ENCODE data around the gene RNF169.
"Not testable (repeated sequence)": the region's sequence is repeated elsewhere in the genome, so short reads cannot be mapped to it uniquely, and the experiment has no call there.

The RNF169 gene

DNA sequence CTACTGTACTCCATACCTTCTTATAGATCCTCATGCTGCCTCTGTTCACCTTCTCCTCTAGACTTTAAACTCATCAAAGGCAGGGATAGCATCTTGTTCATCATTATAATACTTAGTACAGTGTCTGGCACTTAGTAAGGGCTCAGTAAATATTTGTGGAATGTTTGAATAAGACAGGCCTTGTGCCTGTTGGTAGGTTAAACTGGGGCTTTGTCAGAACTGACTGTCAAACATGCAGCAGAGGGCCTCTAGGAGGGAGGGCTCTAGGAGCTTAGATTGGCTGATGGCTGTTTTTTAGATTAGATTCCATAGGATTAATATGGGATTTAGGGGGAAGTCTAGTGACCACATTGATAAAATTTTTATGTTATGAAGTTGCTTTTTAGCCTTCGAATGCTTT lies 70.8 kb downstream of the RNF169 start:
- Histone ChIP-seq H3K4me1 (ENCODE audit: control insufficient read depth in 2 of 2, insufficient read depth in 2 of 2, low read length in 2 of 2) (peaks cover 0 to 8% of the 10 kb centered on the region in 2 donors), H3K4me3 (ENCODE audit: low read length in 2 of 2) (no peak overlapping the region)

DNA sequence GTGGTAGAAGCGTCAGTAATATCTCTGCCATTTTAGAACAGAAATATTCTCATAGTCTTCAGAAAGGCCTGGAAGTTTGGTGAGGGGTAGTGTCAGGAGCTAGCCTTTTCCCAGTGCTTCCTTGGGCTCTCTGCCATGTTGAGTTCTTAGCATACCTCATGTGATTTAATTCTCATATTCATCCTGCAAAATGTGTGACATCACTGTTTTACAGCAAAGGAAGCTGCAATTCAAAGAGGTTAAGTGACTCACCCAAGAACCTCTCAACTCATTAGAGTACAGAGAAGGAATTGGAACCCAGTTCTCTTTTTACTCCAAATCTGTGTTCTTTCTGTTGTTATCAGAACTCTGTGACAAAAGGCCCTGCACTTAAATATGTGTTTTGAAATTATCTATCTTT lies 72.1 kb downstream of the RNF169 start:
- H3K9me3 ChIP-seq (ENCODE audit: control insufficient read depth in 2 of 2, low read length in 2 of 2): peaks cover 0 to 5% of the 10 kb centered on the region in 2 donors
- H3K4me1 ChIP-seq (ENCODE audit: control insufficient read depth in 2 of 2, insufficient read depth in 2 of 2, low read length in 2 of 2): peaks cover 0 to 8% of the 10 kb centered on the region in 2 donors
- H3K27me3 ChIP-seq (ENCODE audit: control insufficient read depth in 2 of 2, insufficient read depth in 2 of 2, low read length in 2 of 2): no peaks in the 10 kb centered on the region
- no peak overlapping the region for H3K4me3 ChIP-seq (ENCODE audit: low read length in 2 of 2)
- no peak overlapping the region for H3K27ac ChIP-seq (ENCODE audit: low read depth in 2 of 2, low read length in 2 of 2)
- no peak overlapping the region for H3K9ac ChIP-seq (ENCODE audit: low read depth in 1 of 2, low read length in 2 of 2)
- peaks cover 20 to 40% of the 10 kb centered on the region in 2 donors for H3K36me3 ChIP-seq (ENCODE audit: control insufficient read depth in 2 of 2, insufficient read depth in 2 of 2, low read length in 2 of 2)

More for the DNA sequence above, 70.8 kb downstream of the RNF169 start:
- H3K27me3 ChIP-seq (ENCODE audit: control insufficient read depth in 2 of 2, insufficient read depth in 2 of 2, low read length in 2 of 2): no peaks in the 10 kb centered on the region
- no peak overlapping the region for H3K9ac ChIP-seq (ENCODE audit: low read depth in 1 of 2, low read length in 2 of 2)
- H3K36me3 ChIP-seq (ENCODE audit: control insufficient read depth in 2 of 2, insufficient read depth in 2 of 2, low read length in 2 of 2): peaks cover 18 to 40% of the 10 kb centered on the region in 2 donors
- H3K9me3 ChIP-seq (ENCODE audit: control insufficient read depth in 2 of 2, low read length in 2 of 2): no peaks in the 10 kb centered on the region
- no peak overlapping the region for H3K27ac ChIP-seq (ENCODE audit: low read depth in 2 of 2, low read length in 2 of 2)

DNA sequence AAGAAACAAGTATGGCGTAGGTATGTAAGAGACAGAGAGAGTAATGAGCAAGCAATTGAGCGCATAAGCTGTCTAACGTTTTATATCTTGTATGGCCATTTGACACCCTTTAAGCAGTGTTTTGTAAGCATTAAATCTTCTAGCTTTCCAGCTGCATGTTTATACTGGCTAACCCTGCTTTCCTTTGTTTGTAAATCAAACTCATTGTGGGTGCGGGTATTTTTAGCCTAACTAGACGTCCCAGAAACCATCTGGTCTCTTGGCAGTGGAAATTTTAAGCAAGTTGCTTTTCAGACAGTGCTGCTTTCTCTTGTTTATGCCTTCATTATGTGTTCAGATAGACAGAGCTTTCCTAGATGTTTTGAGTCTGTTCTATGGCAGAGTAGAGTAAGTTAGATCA lies 73.5 kb downstream of the RNF169 start:
- Histone ChIP-seq H3K27ac (ENCODE audit: low read depth in 2 of 2, low read length in 2 of 2) (peak overlapping the region in 1 of 2 donors; percentile 35), H3K9ac (ENCODE audit: low read depth in 1 of 2, low read length in 2 of 2) (no peak overlapping the region), H3K9me3 (ENCODE audit: control insufficient read depth in 2 of 2, low read length in 2 of 2) (peaks cover 5 to 6% of the 10 kb centered on the region in 2 donors), H3K4me1 (ENCODE audit: control insufficient read depth in 2 of 2, insufficient read depth in 2 of 2, low read length in 2 of 2) (peaks cover 0 to 8% of the 10 kb centered on the region in 2 donors), H3K27me3 (ENCODE audit: control insufficient read depth in 2 of 2, insufficient read depth in 2 of 2, low read length in 2 of 2) (no peaks in the 10 kb centered on the region), H3K4me3 (ENCODE audit: low read length in 2 of 2) (no peak overlapping the region), H3K36me3 (ENCODE audit: control insufficient read depth in 2 of 2, insufficient read depth in 2 of 2, low read length in 2 of 2) (peaks cover 26 to 46% of the 10 kb centered on the region in 2 donors)

DNA sequence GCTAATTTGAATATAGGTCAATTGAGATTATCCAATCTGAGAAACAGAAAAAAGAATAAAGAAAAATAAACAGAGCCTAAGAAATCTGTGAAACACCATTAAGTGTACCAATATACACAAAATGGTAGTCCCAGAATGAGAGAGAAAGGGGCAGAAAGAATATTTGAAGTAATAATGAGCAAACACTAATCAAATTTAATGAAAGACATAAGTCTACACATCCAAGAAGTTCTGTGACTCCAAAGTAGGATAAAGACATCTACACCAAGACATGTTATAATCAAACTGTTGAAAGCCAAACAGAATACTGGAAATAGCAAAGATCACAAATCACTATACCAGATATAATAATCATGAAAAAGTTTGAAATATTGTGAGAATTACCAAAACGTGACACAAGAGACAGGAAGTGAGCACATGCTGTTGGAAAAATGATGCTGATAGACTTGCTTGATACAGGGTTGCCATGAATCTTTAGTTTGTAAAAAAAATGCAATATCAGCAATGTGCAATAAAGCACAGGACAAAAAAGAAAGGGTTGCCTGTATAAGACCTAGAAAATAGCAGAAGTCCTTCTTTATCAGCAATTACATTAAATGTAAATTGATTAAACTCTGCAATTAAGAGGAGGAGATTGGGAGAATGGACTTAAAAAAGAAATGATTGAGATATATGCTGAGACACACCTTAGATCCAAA lies 75.8 kb downstream of the RNF169 start:
- H3K9me3 ChIP-seq (ENCODE audit: control insufficient read depth in 2 of 2, low read length in 2 of 2): peaks cover 5 to 7% of the 10 kb centered on the region in 2 donors
- peaks cover 0 to 6% of the 10 kb centered on the region in 2 donors for H3K4me1 ChIP-seq (ENCODE audit: control insufficient read depth in 2 of 2, insufficient read depth in 2 of 2, low read length in 2 of 2)
- H3K27me3 ChIP-seq (ENCODE audit: control insufficient read depth in 2 of 2, insufficient read depth in 2 of 2, low read length in 2 of 2): no peaks in the 10 kb centered on the region
- peaks cover 19 to 32% of the 10 kb centered on the region in 2 donors for H3K36me3 ChIP-seq (ENCODE audit: control insufficient read depth in 2 of 2, insufficient read depth in 2 of 2, low read length in 2 of 2)
- H3K27ac ChIP-seq (ENCODE audit: low read depth in 2 of 2, low read length in 2 of 2): no peak overlapping the region
- no peak overlapping the region for H3K4me3 ChIP-seq (ENCODE audit: low read length in 2 of 2)
- H3K9ac ChIP-seq (ENCODE audit: low read depth in 1 of 2, low read length in 2 of 2): no peak overlapping the region

DNA sequence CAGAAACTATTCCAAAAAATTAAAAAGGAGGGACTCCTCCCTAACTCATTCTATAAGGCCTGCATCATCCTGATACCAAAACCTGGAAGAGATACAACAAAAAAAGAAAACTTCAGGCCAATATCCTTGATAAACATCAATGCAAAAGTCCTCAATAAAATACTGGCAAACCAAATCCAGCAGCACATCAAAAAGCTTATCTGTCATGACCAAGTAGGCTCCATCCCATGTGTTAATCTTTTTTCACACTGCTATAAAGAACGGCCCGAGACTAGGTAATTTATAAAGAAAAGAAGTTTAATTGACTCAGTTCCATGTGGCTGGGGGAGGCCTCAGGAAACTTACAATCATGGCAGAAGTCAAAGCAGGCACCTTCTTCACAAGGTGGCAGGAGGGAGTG lies 76.9 kb downstream of the RNF169 start:
- not testable (repeated sequence) for H3K9ac ChIP-seq (ENCODE audit: low read depth in 1 of 2, low read length in 2 of 2); H3K27me3 ChIP-seq (ENCODE audit: control insufficient read depth in 2 of 2, insufficient read depth in 2 of 2, low read length in 2 of 2); H3K9me3 ChIP-seq (ENCODE audit: control insufficient read depth in 2 of 2, low read length in 2 of 2); H3K27ac ChIP-seq (ENCODE audit: low read depth in 2 of 2, low read length in 2 of 2); H3K4me3 ChIP-seq (ENCODE audit: low read length in 2 of 2); H3K4me1 ChIP-seq (ENCODE audit: control insufficient read depth in 2 of 2, insufficient read depth in 2 of 2, low read length in 2 of 2)
- H3K36me3 ChIP-seq (ENCODE audit: control insufficient read depth in 2 of 2, insufficient read depth in 2 of 2, low read length in 2 of 2): peaks cover 11 to 23% of the 10 kb centered on the region in 2 donors

DNA sequence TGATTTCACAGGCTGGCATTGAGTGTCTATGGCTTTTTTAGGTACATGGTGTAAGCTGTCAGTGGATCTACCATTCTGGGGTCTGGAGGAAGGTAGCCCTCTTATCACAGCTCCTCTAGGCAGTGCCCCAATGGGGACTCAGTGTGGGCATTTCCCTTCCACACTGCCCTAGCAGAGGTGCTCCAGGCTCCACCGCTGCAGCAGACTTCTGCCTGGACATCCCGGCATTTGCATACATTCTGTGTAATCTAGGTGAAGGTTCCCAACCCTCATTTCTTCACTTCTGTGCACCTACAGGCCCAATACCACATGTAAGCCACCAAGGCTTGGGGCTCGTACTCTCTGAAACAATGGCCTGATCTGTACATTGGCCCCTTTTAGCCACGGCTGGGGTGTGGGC lies 78.3 kb downstream of the RNF169 start:
- Histone ChIP-seq H3K36me3 (ENCODE audit: control insufficient read depth in 2 of 2, insufficient read depth in 2 of 2, low read length in 2 of 2) (peaks cover 14 to 21% of the 10 kb centered on the region in 2 donors), H3K9me3 (ENCODE audit: control insufficient read depth in 2 of 2, low read length in 2 of 2) (peaks cover 5 to 7% of the 10 kb centered on the region in 2 donors), H3K27me3 (ENCODE audit: control insufficient read depth in 2 of 2, insufficient read depth in 2 of 2, low read length in 2 of 2) (no peaks in the 10 kb centered on the region), H3K9ac (ENCODE audit: low read depth in 1 of 2, low read length in 2 of 2) (no peak overlapping the region), H3K4me3 (ENCODE audit: low read length in 2 of 2) (no peak overlapping the region), H3K4me1 (ENCODE audit: control insufficient read depth in 2 of 2, insufficient read depth in 2 of 2, low read length in 2 of 2) (peaks cover 0 to 5% of the 10 kb centered on the region in 2 donors), H3K27ac (ENCODE audit: low read depth in 2 of 2, low read length in 2 of 2) (no peak overlapping the region)

DNA sequence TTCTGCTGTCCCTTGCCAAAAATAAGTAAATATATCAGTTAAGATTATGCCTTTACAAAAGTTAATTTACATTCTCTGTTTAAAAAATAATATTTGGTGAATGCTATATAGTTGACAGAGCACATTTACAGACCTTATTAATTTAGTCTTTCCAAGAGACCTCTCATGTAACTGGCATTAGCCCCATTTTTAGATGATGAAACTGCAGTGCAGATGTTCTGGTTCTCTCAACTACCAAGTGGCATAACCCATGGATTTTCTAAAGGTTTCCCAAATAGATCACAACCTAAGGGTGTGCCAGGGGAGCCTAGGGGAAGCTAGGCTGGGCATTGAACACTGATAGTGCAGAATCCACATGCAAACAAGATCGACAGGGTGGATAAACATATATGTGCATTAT lies 88.5 kb downstream of the RNF169 start:
- H3K27me3 ChIP-seq (ENCODE audit: control insufficient read depth in 2 of 2, insufficient read depth in 2 of 2, low read length in 2 of 2): no peaks in the 10 kb centered on the region
- H3K9ac ChIP-seq (ENCODE audit: low read depth in 1 of 2, low read length in 2 of 2): no peak overlapping the region
- H3K4me3 ChIP-seq (ENCODE audit: low read length in 2 of 2): no peak overlapping the region
- no peaks in the 10 kb centered on the region for H3K4me1 ChIP-seq (ENCODE audit: control insufficient read depth in 2 of 2, insufficient read depth in 2 of 2, low read length in 2 of 2)
- peaks cover 35 to 40% of the 10 kb centered on the region in 2 donors for H3K36me3 ChIP-seq (ENCODE audit: control insufficient read depth in 2 of 2, insufficient read depth in 2 of 2, low read length in 2 of 2)
- no peak overlapping the region for H3K27ac ChIP-seq (ENCODE audit: low read depth in 2 of 2, low read length in 2 of 2)
- H3K9me3 ChIP-seq (ENCODE audit: control insufficient read depth in 2 of 2, low read length in 2 of 2): no peaks in the 10 kb centered on the region

DNA sequence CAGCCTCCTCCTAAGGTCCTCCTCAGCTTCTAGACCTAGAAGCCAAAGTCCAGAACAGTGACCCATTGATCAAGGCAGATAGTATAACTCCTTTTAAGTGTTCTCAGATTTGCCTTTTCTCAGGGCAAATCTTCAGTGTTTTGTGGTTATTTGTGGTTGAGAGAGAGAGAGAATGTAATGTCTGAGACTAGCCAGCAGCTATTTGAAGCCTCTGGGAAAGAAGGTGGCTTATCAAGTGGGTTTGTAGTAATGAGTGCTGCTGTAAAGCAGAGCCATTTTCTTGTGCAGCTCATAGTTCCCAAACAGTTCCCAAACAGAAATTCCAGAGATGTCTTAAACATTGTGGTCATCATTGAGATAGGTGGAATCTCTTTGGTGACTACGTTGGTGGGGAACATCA lies 89.5 kb downstream of the RNF169 start:
- H3K27me3 ChIP-seq (ENCODE audit: control insufficient read depth in 2 of 2, insufficient read depth in 2 of 2, low read length in 2 of 2): no peaks in the 10 kb centered on the region
- H3K4me1 ChIP-seq (ENCODE audit: control insufficient read depth in 2 of 2, insufficient read depth in 2 of 2, low read length in 2 of 2): no peaks in the 10 kb centered on the region
- peaks cover 45% of the 10 kb centered on the region in 2 donors for H3K36me3 ChIP-seq (ENCODE audit: control insufficient read depth in 2 of 2, insufficient read depth in 2 of 2, low read length in 2 of 2)
- H3K4me3 ChIP-seq (ENCODE audit: low read length in 2 of 2): no peak overlapping the region
- no peak overlapping the region for H3K9ac ChIP-seq (ENCODE audit: low read depth in 1 of 2, low read length in 2 of 2)
- no peaks in the 10 kb centered on the region for H3K9me3 ChIP-seq (ENCODE audit: control insufficient read depth in 2 of 2, low read length in 2 of 2)
- no peak overlapping the region for H3K27ac ChIP-seq (ENCODE audit: low read depth in 2 of 2, low read length in 2 of 2)

DNA sequence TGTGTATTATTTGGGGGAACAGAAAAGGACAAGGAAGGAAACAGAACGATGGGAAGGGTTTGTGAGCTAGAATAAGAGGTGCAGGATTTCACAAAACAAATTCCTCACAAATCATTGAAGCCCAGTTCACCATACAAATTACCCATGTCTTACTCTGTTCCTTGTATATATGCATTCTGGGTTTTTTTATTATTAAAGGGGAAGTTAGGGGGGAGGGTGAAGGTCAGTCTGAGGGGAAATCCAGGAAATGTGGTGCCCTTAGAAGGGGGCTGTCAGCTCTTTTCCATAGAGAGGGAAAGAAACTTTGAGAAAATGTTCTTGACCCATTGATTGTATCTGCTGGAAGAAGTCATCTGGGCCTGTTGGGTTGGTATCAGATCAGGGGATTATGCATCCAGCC lies 90.8 kb downstream of the RNF169 start:
- H3K9me3 ChIP-seq (ENCODE audit: control insufficient read depth in 2 of 2, low read length in 2 of 2): no peaks in the 10 kb centered on the region
- no peak overlapping the region for H3K9ac ChIP-seq (ENCODE audit: low read depth in 1 of 2, low read length in 2 of 2)
- H3K4me3 ChIP-seq (ENCODE audit: low read length in 2 of 2): no peak overlapping the region
- no peaks in the 10 kb centered on the region for H3K4me1 ChIP-seq (ENCODE audit: control insufficient read depth in 2 of 2, insufficient read depth in 2 of 2, low read length in 2 of 2)
- peaks cover 54 to 55% of the 10 kb centered on the region in 2 donors for H3K36me3 ChIP-seq (ENCODE audit: control insufficient read depth in 2 of 2, insufficient read depth in 2 of 2, low read length in 2 of 2)
- H3K27me3 ChIP-seq (ENCODE audit: control insufficient read depth in 2 of 2, insufficient read depth in 2 of 2, low read length in 2 of 2): no peaks in the 10 kb centered on the region
- no peak overlapping the region for H3K27ac ChIP-seq (ENCODE audit: low read depth in 2 of 2, low read length in 2 of 2)

DNA sequence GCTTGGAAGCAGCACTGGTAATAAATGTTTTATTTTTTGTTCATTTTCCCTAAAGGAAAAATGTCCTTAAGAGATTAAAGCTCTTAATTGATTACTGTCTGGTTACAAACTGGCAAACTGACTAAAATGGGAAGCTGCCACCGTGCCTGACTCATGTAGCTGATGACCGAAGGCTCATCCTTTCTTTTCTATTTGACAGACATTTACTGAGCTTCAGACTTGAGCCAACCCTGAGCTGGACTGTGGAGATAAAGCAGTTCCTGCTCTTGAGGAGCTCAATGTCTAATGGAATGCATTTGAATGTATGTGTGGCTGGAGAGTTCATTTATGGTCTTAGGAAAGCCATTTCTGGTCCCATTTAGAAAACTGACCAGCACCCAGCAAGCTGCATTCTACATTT lies 91.3 kb downstream of the RNF169 start:
- Histone ChIP-seq H3K36me3 (ENCODE audit: control insufficient read depth in 2 of 2, insufficient read depth in 2 of 2, low read length in 2 of 2) (peaks cover 51 to 60% of the 10 kb centered on the region in 2 donors), H3K4me1 (ENCODE audit: control insufficient read depth in 2 of 2, insufficient read depth in 2 of 2, low read length in 2 of 2) (no peaks in the 10 kb centered on the region), H3K9me3 (ENCODE audit: control insufficient read depth in 2 of 2, low read length in 2 of 2) (no peaks in the 10 kb centered on the region), H3K4me3 (ENCODE audit: low read length in 2 of 2) (no peak overlapping the region), H3K9ac (ENCODE audit: low read depth in 1 of 2, low read length in 2 of 2) (no peak overlapping the region), H3K27ac (ENCODE audit: low read depth in 2 of 2, low read length in 2 of 2) (no peak overlapping the region), H3K27me3 (ENCODE audit: control insufficient read depth in 2 of 2, insufficient read depth in 2 of 2, low read length in 2 of 2) (no peaks in the 10 kb centered on the region)
